CD4-positive, alpha-beta T cell treated with Interleukin-17A for 1 hour (primary cell): Measurements from ENCODE around the gene USP31.

Source experiments
- DNase-seq: peaks from one replicate; pipeline ENCODE4 v3.0.0-alpha.2; 2020

The USP31 gene

DNA sequence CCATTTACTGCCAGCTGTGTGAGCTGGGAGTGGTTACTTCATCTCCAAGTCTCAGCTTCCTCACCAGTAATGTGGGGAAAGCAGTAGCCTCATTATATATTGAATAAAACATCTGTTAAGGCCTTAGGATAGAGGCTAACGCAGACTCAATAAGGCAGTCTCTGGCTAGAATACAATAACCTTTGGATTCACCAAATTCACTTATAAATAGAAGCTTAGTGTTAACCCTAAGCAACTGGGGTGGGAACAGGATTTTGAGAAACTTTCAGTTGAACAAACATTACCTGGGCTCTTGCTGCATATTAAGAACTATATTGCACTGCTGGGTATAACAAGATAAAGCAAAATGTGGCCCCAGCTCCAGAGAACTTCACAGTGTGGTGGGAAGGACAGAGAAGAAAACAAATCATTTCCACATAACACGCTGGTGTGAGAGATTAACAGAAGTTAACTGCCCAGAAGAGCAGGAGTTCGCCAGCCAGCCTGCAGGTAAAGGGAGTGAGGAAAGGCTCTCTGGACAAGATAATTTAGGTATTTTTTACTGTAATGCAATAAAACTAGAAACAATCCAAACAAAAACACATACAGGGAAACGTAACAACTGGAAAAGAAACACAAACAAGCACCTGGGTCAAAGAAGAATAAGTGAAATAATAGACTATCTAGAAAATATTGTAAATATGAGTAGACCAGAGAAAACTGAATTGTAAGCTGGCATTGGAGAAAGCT, 57.0 kb downstream of the USP31 start:
- DNase-seq = no peak

- no peak for DNase-seq
Observed at GRCh38 chr16:23089111-23089510, 60.1 kb downstream of the USP31 start.

- no peak for DNase-seq
Observed at GRCh38 chr16:23088018-23088417, 61.2 kb downstream of the USP31 start.

DNA sequence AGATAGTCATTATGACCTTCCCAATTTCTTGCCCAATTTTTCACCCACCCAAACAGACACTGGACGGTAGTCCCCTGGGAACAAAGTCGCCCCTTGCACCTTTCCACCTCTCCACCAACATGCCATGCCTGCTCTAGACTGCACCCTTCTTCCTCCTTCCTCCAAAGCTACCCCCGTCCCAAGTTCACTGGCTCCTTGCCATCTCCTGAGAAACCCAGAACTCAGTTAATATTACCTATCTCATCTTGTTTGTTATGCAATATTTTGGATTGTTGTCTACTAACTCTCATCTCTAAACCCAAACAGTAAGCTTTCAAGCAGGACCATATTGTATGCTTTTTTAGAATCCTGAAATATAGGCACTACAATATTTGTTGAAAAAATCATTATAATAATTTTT, 63.3 kb downstream of the USP31 start:
- no peak for DNase-seq

DNA sequence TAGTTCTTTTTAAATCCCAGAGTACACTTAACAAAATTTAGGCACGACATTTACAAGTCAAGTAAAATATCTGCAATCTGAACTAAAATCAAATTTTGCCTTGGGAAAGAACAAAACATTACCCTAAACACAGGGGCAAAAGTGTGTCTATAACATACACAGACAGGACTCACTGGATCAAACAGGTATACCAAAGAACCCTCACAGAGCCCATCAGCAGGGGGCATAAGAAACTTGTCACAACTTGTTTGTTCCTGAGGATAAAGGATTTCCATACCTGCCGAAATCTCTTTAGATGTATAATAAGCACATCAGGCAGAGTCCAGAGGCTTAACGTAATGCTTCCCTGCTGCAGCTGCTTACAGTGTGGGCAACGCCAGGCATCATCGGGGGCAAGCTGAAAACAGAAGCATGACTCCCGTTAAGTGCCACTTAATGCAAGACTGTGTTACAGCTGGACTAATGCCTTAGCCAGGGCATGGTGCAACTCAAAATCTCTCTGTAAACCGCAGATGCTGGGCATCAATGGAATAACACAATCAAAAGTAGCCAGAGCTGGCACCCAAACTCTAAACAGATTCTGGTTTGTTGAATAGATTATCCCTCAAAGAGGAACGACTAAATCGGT, 67.0 kb downstream of the USP31 start:
- no peak for DNase-seq

DNA sequence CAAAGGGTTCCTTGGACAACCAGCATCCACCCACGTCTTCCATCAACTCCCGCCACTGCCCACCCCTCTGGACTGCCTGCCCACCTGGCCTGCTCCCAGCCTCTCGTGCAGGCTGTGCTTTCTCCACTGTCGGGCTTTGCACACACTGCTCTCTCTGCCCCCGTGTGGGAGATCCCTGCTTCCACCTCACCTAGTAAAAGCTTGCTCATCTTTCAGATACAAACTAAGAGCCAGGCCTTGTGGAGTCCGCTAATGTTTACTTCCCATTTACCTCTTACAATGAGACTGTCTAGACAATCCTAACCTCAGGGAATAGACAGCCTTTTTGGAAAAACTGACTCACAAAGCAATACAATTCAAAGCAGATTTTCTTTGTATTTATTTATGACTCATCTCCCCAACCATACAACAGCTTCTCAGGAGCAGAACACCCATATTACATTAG, 67.6 kb downstream of the USP31 start:
- DNase-seq = no peak

DNA sequence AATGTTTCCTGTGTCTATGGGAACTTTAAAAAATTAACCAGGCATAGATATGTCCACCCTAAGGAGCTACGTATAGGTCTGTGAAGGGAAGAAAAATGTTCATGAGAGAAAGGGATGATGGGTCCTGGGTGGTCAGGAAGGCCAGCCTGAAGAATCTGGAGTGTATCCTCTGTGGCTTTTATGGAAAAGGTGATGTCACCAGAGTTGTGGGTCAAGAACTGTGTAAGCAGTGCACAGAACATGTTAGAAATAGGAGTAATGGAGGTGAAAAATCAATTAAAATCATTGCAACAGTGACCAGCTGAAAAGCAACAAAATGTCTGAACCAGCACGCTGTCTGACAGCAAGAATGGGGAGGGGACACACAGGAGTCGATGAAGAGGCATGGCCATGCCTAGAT, 68.5 kb downstream of the USP31 start:
- DNase-seq = no peak

DNA sequence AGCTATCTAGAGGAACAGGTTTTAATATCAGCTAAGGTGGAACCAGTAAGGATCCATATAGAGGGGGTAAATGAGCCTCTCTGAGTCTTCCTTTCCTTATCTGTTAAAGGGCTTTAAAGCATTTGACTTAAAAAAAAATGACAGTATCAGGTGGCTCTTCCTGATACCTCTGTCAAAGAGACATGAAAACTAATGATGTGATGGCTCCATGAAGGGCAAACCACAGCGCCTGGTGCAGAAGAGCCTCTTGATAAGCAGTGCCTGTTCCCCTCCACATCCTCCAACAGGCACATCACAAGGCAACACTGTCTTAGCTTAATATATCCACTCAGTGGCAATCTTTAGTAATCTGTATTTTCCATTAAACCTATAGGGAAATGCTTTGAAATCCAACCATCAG, 68.9 kb downstream of the USP31 start:
- no peak for DNase-seq

DNA sequence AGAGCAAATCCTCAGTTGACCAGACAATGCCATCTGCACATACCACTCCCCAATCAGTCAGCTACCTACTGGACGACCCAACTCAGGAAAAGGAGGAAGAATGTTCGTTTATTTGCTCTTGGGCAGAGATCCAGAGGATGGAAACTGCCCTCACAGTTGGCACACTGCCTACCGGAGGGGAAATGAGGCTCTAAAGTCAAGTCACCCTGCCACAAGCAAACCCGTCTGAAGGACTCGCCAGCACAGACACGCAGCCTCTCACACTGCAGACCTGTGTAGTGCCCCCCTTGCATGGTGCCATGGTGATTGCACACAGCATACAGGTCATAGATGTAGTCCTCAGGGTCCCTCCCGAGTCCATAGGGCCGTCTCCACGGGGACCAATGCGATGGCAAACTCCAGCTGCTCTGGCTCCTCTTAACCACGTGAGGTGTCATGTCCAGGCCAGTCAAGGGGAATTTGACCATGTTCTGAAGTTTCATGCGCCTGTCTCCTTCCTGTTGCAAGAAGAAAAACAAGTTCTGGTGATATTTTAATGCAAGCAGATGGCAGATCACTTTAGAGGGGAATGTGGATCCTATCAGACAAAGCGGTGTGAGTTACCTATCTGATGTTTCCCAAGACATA, 69.5 kb downstream of the USP31 start:
- no peak for DNase-seq

- no peak for DNase-seq
Observed at GRCh38 chr16:23074423-23074822, 74.8 kb downstream of the USP31 start.

DNA sequence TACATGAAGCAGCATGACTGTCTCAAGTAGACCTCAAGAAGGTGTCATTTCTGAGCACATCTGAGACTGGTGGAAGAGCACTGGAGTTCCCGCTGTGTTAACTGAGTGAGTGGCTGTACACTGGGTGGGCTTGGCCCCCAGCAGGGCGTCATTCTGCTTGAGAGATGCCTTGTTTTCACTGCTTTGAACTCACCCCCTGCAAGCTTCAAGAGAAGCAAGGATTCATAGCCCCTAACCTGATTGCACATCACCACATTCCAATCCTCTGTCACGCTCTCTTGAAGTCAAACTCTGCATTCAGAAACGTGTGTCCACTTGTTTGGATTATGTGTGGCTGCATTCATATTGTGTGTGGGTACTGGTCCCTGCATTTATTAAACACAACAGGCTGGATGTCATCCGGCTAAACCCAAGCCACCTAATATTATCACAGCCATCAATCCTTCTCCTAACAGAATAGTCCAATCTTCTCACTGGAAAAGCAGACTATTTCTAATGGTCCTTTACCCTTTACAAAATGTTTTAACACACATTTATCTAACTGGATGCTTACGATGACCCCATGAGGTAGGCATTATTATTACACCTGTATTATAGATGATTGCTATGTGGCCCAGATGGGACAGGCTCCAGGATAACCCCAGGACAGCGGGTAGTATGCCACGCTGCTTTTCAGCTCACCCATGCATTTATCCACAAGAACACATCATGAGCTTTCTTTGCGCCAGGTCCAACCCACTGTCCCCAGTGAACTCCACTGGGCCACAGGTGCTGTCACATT, 76.3 kb downstream of the USP31 start:
- no peak for DNase-seq

GRCh38 chr16:23072084-23072599, 77.1 kb downstream of the USP31 start:
- DNase-seq = no peak

GRCh38 chr16:23071196-23072083, 77.8 kb downstream of the USP31 start:
- DNase-seq = no peak

- DNase-seq = no peak
Observed at GRCh38 chr16:23069844-23070243, 79.4 kb downstream of the USP31 start.

- no peak for DNase-seq
Observed at GRCh38 chr16:23068079-23068736, 81.0 kb downstream of the USP31 start.

DNA sequence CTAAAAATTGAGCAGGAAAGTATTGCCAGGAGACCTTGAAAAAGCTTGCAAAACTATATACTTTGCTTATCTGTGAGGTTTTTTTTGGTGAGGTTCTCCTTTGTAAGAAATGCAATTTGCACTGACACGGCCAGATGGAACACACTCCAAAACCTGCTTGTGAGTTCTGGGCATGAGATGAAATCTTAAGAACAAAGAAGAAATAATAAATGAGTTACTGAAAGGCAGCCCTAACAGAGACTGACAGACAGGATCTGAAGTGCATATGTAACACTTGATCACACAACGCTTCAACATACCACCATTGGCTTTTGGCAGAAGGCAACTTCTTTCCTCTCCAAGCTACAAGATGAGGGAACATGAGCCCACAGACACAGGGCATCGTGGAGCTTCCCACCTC, 82.6 kb downstream of the USP31 start:
- DNase-seq = no peak

DNA sequence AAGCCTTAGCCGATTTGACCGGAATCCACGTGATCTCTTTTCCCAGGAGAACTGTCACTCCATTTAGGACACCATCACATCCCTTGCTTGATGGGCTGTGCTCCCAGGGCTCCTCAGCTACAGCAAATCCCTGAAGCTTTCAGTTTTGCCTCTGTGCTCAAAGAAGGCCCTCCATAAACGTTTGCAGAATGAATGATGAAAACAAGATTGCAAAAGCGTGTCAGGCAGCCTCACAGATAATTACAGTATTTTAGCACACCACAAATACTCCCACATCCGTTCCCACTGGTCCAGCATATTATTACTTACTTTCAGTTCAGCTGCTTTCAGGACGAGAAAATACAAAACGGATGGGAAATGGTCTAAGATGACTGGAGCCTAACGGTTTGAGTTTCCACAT, 84.6 kb downstream of the USP31 start:
- no peak for DNase-seq

DNA sequence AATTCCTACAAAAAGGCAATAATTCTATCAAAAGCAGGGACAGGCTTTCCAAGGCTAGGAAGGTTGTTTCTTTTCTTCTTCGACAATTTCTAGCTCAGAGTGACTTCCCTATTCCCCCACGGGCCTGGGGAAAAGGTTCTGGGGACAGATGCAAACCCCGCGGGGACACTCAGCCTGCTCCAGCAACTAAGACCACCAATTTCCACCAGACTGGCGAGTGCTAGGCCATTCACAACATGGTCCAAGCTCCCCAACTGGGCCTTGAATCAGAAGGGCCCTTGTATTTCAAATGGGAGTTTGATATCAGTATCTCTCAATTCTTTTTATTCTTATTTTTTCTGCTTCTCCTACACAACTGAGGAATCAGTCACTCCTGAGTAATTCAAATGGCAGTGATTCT, 86.7 kb downstream of the USP31 start:
- DNase-seq = no peak

- DNase-seq = no peak
Observed at GRCh38 chr16:23061669-23062068, 87.6 kb downstream of the USP31 start.

DNA sequence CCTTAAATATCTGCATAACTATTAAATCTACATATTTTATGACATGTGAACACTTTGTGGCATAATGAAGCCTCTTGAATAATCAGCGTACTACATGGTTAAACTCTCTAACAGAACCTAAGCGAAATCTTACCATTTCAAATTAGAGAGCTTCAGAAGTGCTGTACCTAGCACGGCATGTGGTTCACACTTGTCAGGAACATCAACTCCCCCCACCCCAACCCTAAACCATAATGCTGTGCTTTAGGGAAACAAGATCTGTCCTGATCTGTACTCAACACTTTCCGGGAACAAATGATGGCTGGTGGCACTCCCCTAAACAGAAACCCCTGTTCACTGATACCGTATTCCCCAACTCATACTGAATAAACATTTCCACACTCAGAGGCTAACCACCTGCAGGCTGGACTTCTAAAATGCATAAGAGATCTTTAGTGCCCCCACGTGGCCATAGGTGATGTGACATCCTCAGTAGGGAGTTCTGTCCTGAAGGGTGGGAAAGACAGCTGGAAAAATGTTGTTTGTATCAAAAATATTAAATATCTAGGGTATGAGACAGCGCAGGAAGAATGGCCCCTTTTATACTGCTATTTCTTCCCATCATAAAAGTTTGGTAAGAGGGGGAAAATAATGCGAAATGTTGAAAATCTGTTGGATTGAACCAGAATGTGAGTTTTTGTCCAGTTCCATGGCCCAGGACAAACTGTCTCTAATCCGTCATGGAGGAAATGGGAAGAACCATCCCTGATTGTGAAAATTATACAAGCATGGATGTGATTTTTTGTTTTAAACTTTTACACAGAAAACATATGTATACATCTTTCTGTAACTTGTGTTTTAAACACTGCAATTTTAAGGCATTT, 88.6 kb downstream of the USP31 start:
- peak; percentile 56 for DNase-seq

GRCh38 chr16:23059433-23059832, 89.8 kb downstream of the USP31 start:
- DNase-seq = no peak
